PC-9 (cell line): ENCODE data around the gene RAB35. TPM values are rescaled to one million over a fixed set of nuclear protein-coding genes. Genes with fewer than 3 reads are reported as not detected.
A peak's percentile ranks its signal among the peaks of the same experiment; 100 is the strongest.

Source experiments
- BruUV-seq: library from RNA; stranded (reverse); fragments of 400-500 nt; replicated peaks from 2 replicates; lab custom pipeline; 2021; lab: Mats Ljungman, UMichigan
- CTCF ChIA-PET: fragments of 300-600 bp; sonication (Branson Sonifier 250); formaldehyde crosslinking; loops from one replicate; lab custom pipeline; 2022; ENCODE audit warnings: antibody characterized with exemption; lab: Charles Lee
- POLR2A ChIA-PET: fragments of 300-600 bp; sonication (Branson Sonifier 250); formaldehyde crosslinking; loops from one replicate; lab custom pipeline; 2022; ENCODE audit warnings: antibody characterized with exemption; ENCODE audit not compliant: unreplicated experiment; lab: Charles Lee
- DNase-seq, 2 experiments: peaks; one replicate each; pipeline versions ENCODE4 v3.0.0 to v3.0.0-alpha.2; 2015 to 2022; ENCODE audit warnings: mixed read lengths in 1 of 2
- H2AFZ ChIP-seq: fragments of 200-600 bp; sonication (generic); 2 replicates; pipeline ENCODE4 v1.8.1; 2017; ENCODE audit warnings: antibody characterized with exemption
- H3F3A ChIP-seq: fragments of 200-600 bp; sonication (generic); 2 replicates; pipeline ENCODE4 v1.8.1; 2017; ENCODE audit warnings: antibody characterized with exemption, mild to moderate bottlenecking, low read depth; ENCODE audit not compliant: insufficient read depth
- H3K27ac ChIP-seq: fragments of 200-600 bp; sonication (generic); 2 replicates; pipeline ENCODE4 v1.6.1; 2016; ENCODE audit warnings: mixed run types
- H3K27me3 ChIP-seq: fragments of 200-600 bp; sonication (generic); 2 replicates; pipeline ENCODE4 v1.6.1; 2016; ENCODE audit warnings: low read depth, mixed run types; ENCODE audit not compliant: insufficient read depth
- H3K36me3 ChIP-seq: fragments of 200-600 bp; sonication (generic); 2 replicates; pipeline ENCODE4 v1.6.1; 2016; ENCODE audit warnings: low read depth, mixed run types
- H3K4me1 ChIP-seq: fragments of 200-600 bp; sonication (generic); replicated peaks from 2 replicates; pipeline ENCODE4 v1.6.1; 2016; ENCODE audit warnings: mixed run types; ENCODE audit not compliant: insufficient read depth
- H3K4me2 ChIP-seq: fragments of 200-600 bp; sonication (generic); 2 replicates; pipeline ENCODE4 v1.6.1; 2017; ENCODE audit warnings: mixed run types
- H3K4me3 ChIP-seq: fragments of 200-600 bp; sonication (generic); 2 replicates; pipeline ENCODE4 v1.6.1; 2016; ENCODE audit warnings: mixed run types
- H3K79me2 ChIP-seq: fragments of 200-600 bp; sonication (generic); 2 replicates; pipeline ENCODE4 v1.6.1; 2017; ENCODE audit warnings: low read depth, mixed run types
- H3K9me2 ChIP-seq: fragments of 200-600 bp; sonication (generic); 2 replicates; pipeline ENCODE4 v1.8.1; 2017; ENCODE audit warnings: mild to moderate bottlenecking; ENCODE audit not compliant: insufficient read depth
- H3K9me3 ChIP-seq: fragments of 200-600 bp; sonication (generic); 2 replicates; pipeline ENCODE4 v1.8.1; 2016; ENCODE audit warnings: low read depth; ENCODE audit not compliant: insufficient read depth
- H4K20me1 ChIP-seq: fragments of 200-600 bp; sonication (generic); 2 replicates; pipeline ENCODE4 v1.8.1; 2017; ENCODE audit not compliant: insufficient read depth
- CTCF ChIP-seq: fragments of 200-600 bp; sonication (generic); conservative IDR thresholded peaks from 2 replicates; pipeline ENCODE4 v1.6.1; 2017; ENCODE audit warnings: mixed run types, antibody characterized with exemption, mild to moderate bottlenecking, moderate library complexity
- EZH2 ChIP-seq: fragments of 200-600 bp; sonication (generic); IDR thresholded peaks from 2 replicates; pipeline ENCODE4 v1.8.0; 2017; ENCODE audit warnings: antibody characterized with exemption, low read depth
- intact Hi-C: fragments of 100-400 bp; cut with micrococcal nuclease; formaldehyde crosslinking; loops from one replicate; pipeline ENCODE4 v1.10.0; 2022; ENCODE audit not compliant: unreplicated experiment
- total RNA-seq: library from RNA; stranded (reverse); gene quantifications from 2 replicates; pipeline ENCODE4 v1.2.3, GENCODE V29; 2021

Gene RAB35
- total RNA-seq, 1 experiment from 2014 or later, result 52.0 TPM

- H3K36me3 ChIP-seq, result no peaks in the 10 kb centered on the region
- H2AFZ ChIP-seq, result no peak overlapping the region
- peak overlapping the region; percentile 52 for H3K4me2 ChIP-seq
- ChIA-PET CTCF (no interaction called here), POLR2A (no interaction called here)
- H3K4me1 ChIP-seq, result peaks cover 78% of the 10 kb centered on the region
- peak in 1 of 2 experiments; percentile 64 for DNase-seq
- H3K9me2 ChIP-seq, result no peaks in the 10 kb centered on the region; the same call in 1 of the 2 replicates
- BruUV-seq, result no TSS peak
- no peak for TF ChIP-seq CTCF
- TF ChIP-seq EZH2, result no peak
- H3K4me3 ChIP-seq, result no peak overlapping the region
- H3K9me3 ChIP-seq, result no peaks in the 10 kb centered on the region
- peak overlapping the region; percentile 79 for H3K27ac ChIP-seq
- no peaks in the 10 kb centered on the region for H4K20me1 ChIP-seq
- H3F3A ChIP-seq, result peaks cover 51% of the 10 kb centered on the region
- H3K79me2 ChIP-seq, result 0 out of 2 replicates have a peak, but pooled peaks cover 5% of the 10 kb centered on the region
- intact Hi-C loops, result no loop called here
- no peaks in the 10 kb centered on the region for H3K27me3 ChIP-seq
Measured at GRCh38 chr12:120062976-120063579, 53.5 kb downstream of the RAB35 start.

GRCh38 chr12:120061575-120062214 lies 54.9 kb downstream of the RAB35 start:
- ChIA-PET CTCF (no interaction called here), POLR2A (no interaction called here)
- BruUV-seq, result no TSS peak
- Histone ChIP-seq H3K79me2 (0 out of 2 replicates have a peak, but pooled peaks cover 9% of the 10 kb centered on the region), H3F3A (peaks cover 51% of the 10 kb centered on the region), H3K36me3 (no peaks in the 10 kb centered on the region), H3K4me1 (peaks cover 76% of the 10 kb centered on the region), H3K4me3 (no peak overlapping the region), H2AFZ (no peak overlapping the region), H3K4me2 (no peak overlapping the region), H3K27me3 (no peaks in the 10 kb centered on the region), H3K27ac (peak overlapping the region; percentile 79), H3K9me3 (no peaks in the 10 kb centered on the region), H3K9me2 (no peaks in the 10 kb centered on the region; the same call in 1 of the 2 replicates), H4K20me1 (no peaks in the 10 kb centered on the region)
- DNase-seq, result no peak
- TF ChIP-seq EZH2 (no peak), CTCF (no peak)
- intact Hi-C loops, result no loop called here

- BruUV-seq, result no TSS peak
- H2AFZ ChIP-seq, result no peak overlapping the region
- H3K36me3 ChIP-seq, result no peaks in the 10 kb centered on the region
- H3K9me3 ChIP-seq, result no peaks in the 10 kb centered on the region
- H3K4me2 ChIP-seq, result peak overlapping the region; percentile 47
- H3K4me3 ChIP-seq, result no peak overlapping the region
- H3K27me3 ChIP-seq, result no peaks in the 10 kb centered on the region
- peaks cover 50% of the 10 kb centered on the region for H3F3A ChIP-seq
- CTCF ChIA-PET, result no interaction called here
- 0 out of 2 replicates have a peak, but pooled peaks cover 9% of the 10 kb centered on the region for H3K79me2 ChIP-seq
- no peaks in the 10 kb centered on the region; the same call in 1 of the 2 replicates for H3K9me2 ChIP-seq
- H3K4me1 ChIP-seq, result peaks cover 76% of the 10 kb centered on the region
- H3K27ac ChIP-seq, result peak overlapping the region; percentile 91
- no peaks in the 10 kb centered on the region for H4K20me1 ChIP-seq
- intact Hi-C loops, result no loop called here
- POLR2A ChIA-PET, result interaction anchor here (0.6 kb wide), 1 partner anchor 1751 kb away, joined by 3 read pairs; no protein-coding TSS in a partner anchor
- TF ChIP-seq CTCF, result no peak
- no peak for TF ChIP-seq EZH2
- DNase-seq, result no peak
Measured at GRCh38 chr12:120060717-120061116, 55.8 kb downstream of the RAB35 start.
